ENCODE results near the gene CIART. TPM values are rescaled to one million over a fixed set of nuclear protein-coding genes. Genes with fewer than 3 reads are reported as not detected.
"Not testable (repeated sequence)": the region's sequence is repeated elsewhere in the genome, so short reads cannot be mapped to it uniquely, and the experiment has no call there.

The CIART gene
- 10 to 100 TPM in 2 of 4 donors, 1 to 10 TPM in 2; 3.5 to 28.3 (median 14.2) TPM for total RNA-seq

GRCh38 chr1:150281758-150282557, at the start of gene CIART:
CIART (plus strand) TSS chr1:150282554; CDS start chr1:150283268, 714 bp downstream.
- peak within 1 kb of the TSS; percentile 42 to 68 for H3K4me3 ChIP-seq
- no peaks in the 10 kb centered on the region for H3K9me3 ChIP-seq
- peaks cover 6 to 65% (median 18%) of the 10 kb centered on the region in 3 donors for H3K4me1 ChIP-seq
- TF ChIP-seq POLR2A (IDR thresholded peaks at IDR 0.05) (peak; percentile 38 to 49), CTCF (IDR thresholded peaks at IDR 0.05) (no peak), EP300 (IDR thresholded peaks at IDR 0.05) (peak; percentile 60), POLR2AphosphoS5 (IDR thresholded peaks at IDR 0.05) (peak; percentile 83)
- 1 to 15% methylated on average over 4 to 26 of the region's 46 CpGs for WGBS, 2 donors (ENCODE audit: low coverage in 1 of 2)
- no peaks in the 10 kb centered on the region for H3K27me3 ChIP-seq
- peak within 1 kb of the TSS; percentile 91 to 99 (median 96) for H3K27ac ChIP-seq
- H3K36me3 ChIP-seq, result peaks cover 3 to 28% of the 10 kb centered on the region in 2 donors
- ATAC-seq, result peak; percentile 97

- WGBS, 2 donors (ENCODE audit: low coverage in 1 of 2), result 91 to 100% methylated on average over 5 of the region's 10 CpGs
- not testable (repeated sequence) for H3K9me3 ChIP-seq, ATAC-seq, H3K4me3 ChIP-seq, H3K27me3 ChIP-seq
- Histone ChIP-seq H3K4me1 (peaks cover 0 to 20% (median 0%) of the 10 kb centered on the region in 3 donors), H3K36me3 (peaks cover 0 to 28% of the 10 kb centered on the region in 2 donors), H3K27ac (peak overlapping the region in 2 of 4 donors; percentile 99 to 100)
These were observed 49.4 kb upstream of the CIART start for GRCh38 chr1:150232921-150233320.

- ATAC-seq, result no peak
- Histone ChIP-seq H3K27me3 (no peaks in the 10 kb centered on the region), H3K27ac (peak overlapping the region; percentile 78 to 100 (median 96))
These were observed 48.7 kb upstream of the CIART start for GRCh38 chr1:150233359-150234308.

GRCh38 chr1:150234309-150234565, 48.1 kb upstream of the CIART start:
- H3K4me3 ChIP-seq, result peak overlapping the region; percentile 66 to 96
- TF ChIP-seq POLR2A (IDR thresholded peaks at IDR 0.05) (no peak), CTCF (IDR thresholded peaks at IDR 0.05) (no peak), EP300 (IDR thresholded peaks at IDR 0.05) (no peak), POLR2AphosphoS5 (IDR thresholded peaks at IDR 0.05) (no peak)
- peaks cover 0 to 15% of the 10 kb centered on the region in 2 donors for H3K36me3 ChIP-seq
- 0 to 3% methylated on average over 9 of the region's 9 CpGs for WGBS, 2 donors (ENCODE audit: low coverage in 1 of 2)
- peak overlapping the region; percentile 78 to 100 (median 96) for H3K27ac ChIP-seq
- H3K27me3 ChIP-seq, result no peaks in the 10 kb centered on the region
- peaks cover 0 to 20% (median 0%) of the 10 kb centered on the region in 3 donors for H3K4me1 ChIP-seq
- H3K9me3 ChIP-seq, result no peaks in the 10 kb centered on the region
- peak; percentile 1 for ATAC-seq

More at GRCh38 chr1:150233359-150234308, 48.7 kb upstream of the CIART start:
- TF ChIP-seq POLR2AphosphoS5 (IDR thresholded peaks at IDR 0.05), result no peak
- TF ChIP-seq EP300 (IDR thresholded peaks at IDR 0.05), result no peak
- TF ChIP-seq POLR2A (IDR thresholded peaks at IDR 0.05), result no peak
- TF ChIP-seq CTCF (IDR thresholded peaks at IDR 0.05), result no peak
- 5 to 11% methylated on average over 14 to 15 of the region's 15 CpGs for WGBS, 2 donors (ENCODE audit: low coverage in 1 of 2)
- H3K4me1 ChIP-seq, result peaks cover 0 to 20% (median 0%) of the 10 kb centered on the region in 3 donors
- peak overlapping the region; percentile 66 to 96 for H3K4me3 ChIP-seq
- no peaks in the 10 kb centered on the region for H3K9me3 ChIP-seq
- H3K36me3 ChIP-seq, result peaks cover 0 to 21% of the 10 kb centered on the region in 2 donors
